Stimulated activated CD4-positive, alpha-beta T cell treated with anti-CD3 and anti-CD28 coated beads, TNF-alpha, amount 100 ng/mL, for 1 hour (primary cell): ENCODE data around the gene PLA2G4F.
"Not testable (repeated sequence)": the region's sequence is repeated elsewhere in the genome, so short reads cannot be mapped to it uniquely, and the experiment has no call there.

Experiments used
- DNase-seq, 3 donors: peaks; one replicate each; pipeline ENCODE4 v3.0.0-alpha.2; 2020; ENCODE audit warnings: low read depth in 3 of 3, low spot score in 1 of 3

Gene PLA2G4F

DNA sequence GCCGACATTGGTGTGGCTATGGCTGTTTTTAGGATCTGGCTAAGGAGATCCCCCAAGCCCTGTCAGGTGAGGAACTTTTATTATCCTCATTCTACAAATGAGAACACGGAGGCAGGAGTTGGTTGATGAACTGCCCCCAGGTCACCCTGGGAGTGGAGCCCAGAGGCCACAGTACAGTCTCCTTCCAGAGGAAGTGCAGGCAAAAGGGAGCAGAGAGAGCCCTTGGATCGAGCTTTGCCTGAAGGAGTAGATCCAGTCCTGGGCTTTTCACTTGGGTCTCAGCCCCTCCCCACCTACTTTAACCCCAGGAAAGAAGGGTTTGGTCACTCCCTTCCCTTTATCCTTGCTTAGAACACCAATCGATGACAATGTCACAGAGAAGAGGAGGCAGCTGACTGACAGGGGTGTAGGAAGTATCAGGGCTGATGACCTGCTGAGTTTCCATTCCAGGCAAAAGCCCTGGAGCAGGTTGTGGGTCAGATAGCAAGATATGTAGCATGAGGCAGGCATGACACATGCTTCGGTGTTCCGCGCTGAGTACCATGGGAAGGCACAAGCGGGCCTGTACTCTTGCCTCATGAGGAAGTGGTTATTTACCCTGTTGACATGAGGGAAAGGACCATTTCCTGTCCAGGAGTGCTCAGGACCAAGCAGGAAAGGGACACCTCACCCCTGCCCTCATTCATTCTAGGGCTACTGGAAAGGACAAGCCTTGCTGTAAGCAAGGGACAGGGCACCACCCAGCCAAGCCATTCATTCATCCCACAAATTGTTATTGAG is 56.2 kb downstream of the PLA2G4F start:
- no peak for DNase-seq

DNA sequence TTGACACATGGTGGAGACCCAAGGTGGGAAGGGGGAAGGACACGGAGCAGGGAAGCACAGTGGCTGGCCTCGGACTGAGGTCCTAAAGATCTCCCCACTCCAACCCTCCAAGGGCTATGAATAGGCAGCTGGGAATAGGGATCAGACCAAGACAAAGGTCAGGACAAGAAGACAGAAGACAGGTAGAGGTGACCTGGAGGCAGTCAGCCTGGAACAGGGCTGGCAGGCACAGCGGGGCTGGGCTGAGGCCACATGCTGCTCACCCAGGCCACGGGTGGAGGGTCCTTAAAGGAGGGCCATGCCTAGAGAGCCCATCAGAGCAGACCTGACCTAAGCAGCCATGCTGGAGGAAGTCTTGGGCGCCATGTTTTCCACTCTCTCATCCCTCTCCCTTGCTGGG is 59.4 kb downstream of the PLA2G4F start:
- DNase-seq: no peak

GRCh38 chr15:42094512-42094963 is 61.9 kb downstream of the PLA2G4F start, which contains the start of gene PLA2G4D:
Gene PLA2G4D, minus strand, starts transcription at chr15:42094562. Its CDS starts 103 bp downstream, at chr15:42094459.
- no peak for DNase-seq

DNA sequence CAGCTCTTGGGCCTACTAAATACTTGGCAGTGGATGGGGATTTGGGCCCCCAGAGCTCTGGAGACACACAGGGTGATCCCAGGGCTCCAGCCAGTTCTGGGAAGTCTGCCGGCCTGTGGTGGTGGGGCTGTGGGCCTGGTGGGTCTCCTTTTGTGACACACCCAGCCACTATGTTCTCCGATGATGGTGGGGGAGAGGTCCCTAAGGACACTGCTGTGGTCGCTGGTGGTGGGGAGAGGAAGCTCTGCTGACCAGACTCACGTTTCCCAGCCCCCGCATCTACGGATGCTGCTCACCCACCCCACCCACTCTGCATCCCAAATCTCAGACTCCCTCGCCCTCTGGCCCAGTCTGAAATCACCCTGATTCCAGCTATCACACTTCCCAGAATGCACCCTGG is 62.5 kb downstream of the PLA2G4F start:
- DNase-seq: no peak

DNA sequence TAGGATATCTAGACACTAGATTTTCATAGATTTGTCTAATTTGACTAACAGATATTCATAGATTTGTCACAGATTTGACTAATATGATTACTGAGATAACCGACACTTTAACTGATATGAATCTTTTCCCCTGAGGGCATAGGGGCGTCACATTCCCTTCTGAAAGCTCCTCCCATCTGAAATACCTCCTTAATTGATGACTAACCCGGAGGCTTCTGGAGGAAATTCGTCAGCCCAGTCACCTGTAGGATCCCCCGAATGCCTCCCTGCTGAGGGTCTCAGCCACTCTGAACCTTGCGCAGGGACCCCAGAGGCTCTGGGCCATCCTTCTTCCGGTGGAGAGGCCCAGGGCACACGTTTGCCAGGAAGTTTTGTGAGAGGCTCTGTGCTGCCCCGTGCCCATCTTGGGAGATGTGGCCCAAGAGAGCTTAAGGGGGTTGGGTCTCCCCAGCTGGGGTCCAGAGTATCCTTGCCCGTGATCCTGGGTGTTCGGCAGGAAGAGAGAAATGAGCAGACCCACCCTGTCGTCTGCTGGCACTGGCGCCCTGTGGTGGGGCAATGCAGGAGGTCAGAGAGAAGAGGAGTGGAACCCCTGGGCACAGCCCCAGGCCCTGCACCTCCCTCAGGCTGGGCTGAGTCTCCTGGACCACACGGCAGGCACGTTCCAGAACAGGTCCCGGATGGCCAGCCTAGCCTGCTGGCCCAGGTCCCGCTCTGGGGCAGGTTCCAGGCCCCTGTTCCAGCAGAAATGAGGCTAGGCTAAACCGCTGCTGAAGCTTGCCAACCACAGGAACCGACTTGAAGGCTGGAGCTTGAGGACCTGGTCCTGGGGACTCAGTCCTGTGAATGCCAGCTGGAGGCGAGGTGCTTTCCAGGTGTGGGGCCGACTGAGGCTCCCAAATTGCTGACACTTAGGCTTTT is 63.8 kb downstream of the PLA2G4F start:
- no peak for DNase-seq

DNA sequence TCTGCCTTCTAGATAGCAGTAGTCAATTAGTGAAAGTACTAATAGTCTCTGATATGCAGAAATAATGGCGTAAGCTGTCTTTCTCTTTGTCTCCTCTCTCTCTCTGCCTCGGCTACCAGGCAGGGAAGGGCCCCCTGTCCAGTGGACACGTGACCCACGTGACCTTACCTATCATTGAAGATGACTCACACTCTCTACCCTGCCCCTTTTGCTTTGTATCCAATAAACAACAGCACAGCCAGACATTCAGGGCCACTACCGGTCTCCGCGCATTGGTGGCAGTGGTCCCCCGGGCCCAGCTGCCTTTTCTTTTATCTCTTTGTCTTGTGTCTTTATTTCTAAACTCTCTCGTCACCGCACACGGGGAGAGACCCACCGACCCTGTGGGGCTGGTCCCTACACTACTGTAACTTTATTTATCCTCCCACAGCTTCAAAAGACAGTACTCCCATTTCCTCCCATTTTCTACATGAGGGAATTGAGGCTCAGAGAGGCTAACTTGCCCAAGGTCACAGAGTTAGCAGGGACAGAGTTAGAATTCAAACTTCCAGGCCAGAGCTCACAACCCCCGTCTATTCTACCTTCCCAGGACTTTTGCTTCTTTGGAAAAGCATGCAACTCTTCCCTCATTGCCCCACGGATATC is 64.6 kb downstream of the PLA2G4F start:
- DNase-seq: not testable (repeated sequence)

DNA sequence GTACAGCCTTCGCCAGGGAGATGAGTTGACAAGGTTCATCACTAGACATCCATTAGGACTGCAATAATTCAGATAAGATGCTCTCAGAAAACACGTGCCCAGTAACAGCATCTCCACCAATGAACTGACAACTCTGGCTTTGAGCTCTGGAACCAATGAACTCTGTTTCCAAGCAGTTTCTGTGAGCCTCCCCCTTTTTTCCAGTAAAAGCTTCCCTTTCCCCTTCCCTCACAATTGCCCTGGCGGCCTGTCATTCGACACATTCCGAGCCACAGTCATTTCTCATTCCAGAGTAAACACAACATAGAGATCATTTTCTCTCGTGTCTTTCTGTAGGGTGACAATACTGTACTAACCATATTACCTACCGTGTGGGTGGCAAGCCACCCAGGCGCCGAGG is 65.7 kb downstream of the PLA2G4F start:
- DNase-seq: no peak

DNA sequence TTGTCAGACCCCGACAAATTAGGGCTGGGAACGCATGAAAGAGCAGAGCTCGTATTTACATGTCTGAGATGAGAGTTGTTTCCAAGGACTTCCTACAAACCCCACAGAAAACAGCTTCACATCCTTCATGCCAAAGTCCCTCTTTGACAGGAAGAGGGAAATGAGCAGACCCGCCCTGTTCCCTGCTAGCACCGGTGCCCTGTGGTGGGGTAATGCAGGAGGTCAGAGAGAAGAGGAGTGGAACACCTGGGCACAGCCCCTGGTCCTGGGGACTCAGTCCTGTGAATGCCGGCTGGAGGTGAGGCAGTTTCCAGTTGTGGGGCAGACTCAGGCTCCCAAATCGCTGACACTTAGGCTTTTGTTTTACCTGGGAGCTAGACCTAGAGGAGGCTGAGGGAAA is 66.1 kb downstream of the PLA2G4F start:
- DNase-seq: no peak

- no peak for DNase-seq
Measured at GRCh38 chr15:42089942-42090341, 66.5 kb downstream of the PLA2G4F start.
